ENCODE data around the gene RAB7A. TPM values are rescaled to one million over a fixed set of nuclear protein-coding genes. Genes with fewer than 3 reads are reported as not detected.
"Not testable (repeated sequence)": the region's sequence is repeated elsewhere in the genome, so short reads cannot be mapped to it uniquely, and the experiment has no call there.

Gene RAB7A
- total RNA-seq, 2 donors from 2014 or later = 283 to 314 TPM

- H3K27ac Mint-ChIP-seq = no peak overlapping the region
Measured at GRCh38 chr3:128768471-128768870, 42.5 kb downstream of the RAB7A start.

DNA sequence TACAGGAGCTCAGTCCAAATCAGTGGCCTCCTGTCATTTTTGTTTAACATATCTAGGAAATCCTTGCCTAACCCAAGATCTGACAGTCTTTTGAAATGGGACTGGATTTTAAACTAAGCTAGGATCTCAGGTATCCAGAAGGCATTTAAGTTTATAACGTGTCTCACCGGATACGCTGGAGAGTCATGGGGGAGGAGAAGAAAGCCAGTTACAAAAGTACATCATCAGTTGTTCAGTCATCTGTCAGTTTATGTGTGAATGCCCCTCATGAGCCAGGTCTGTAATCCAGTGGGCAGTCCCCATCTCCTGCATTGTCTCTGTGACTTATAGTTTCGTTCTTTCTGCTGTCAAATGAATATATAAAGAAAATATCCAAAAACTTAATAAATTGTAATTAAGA is 44.4 kb downstream of the RAB7A start:
- ATAC-seq (no peak), DNase-seq (ENCODE audit: low spot score in 2 of 2) (no peak)
- Mint-ChIP-seq H3K36me3 (peaks cover 10 to 31% of the 10 kb centered on the region in 2 donors), H3K27ac (peak overlapping the region in 1 of 2 donors; percentile 6), H3K9me3 (peaks cover 0 to under 1% of the 10 kb centered on the region in 2 donors)

More at GRCh38 chr3:128768471-128768870, 42.5 kb downstream of the RAB7A start:
- H3K9me3 Mint-ChIP-seq = peaks cover 0 to 4% of the 10 kb centered on the region in 2 donors
- peaks cover 18 to 46% of the 10 kb centered on the region in 2 donors for H3K36me3 Mint-ChIP-seq
- no peak for ATAC-seq
- DNase-seq (ENCODE audit: low spot score in 2 of 2) = no peak

DNA sequence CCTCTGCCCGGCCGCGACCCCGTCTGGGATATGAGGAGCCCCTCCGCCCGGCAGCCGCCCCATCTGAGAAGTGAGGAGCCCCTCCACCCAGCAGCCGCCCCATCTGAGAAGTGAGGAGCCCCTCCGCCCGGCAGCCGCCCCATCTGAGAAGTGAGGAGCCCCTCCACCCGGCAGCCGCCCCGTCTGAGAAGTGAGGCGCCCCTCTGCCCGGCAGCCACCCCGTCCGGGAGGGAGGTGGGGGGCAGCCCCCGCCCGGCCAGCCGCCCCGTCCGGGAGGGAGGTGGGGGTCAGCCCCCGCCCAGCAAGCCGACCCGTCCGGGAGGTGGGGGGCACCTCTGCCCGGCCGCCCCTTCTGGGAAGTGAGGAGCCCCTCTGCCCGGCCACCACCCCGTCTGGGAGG is 47.2 kb downstream of the RAB7A start:
- not testable (repeated sequence) for ATAC-seq; H3K27ac Mint-ChIP-seq; DNase-seq (ENCODE audit: low spot score in 2 of 2); H3K9me3 Mint-ChIP-seq
- H3K36me3 Mint-ChIP-seq = peaks cover 5 to 33% of the 10 kb centered on the region in 2 donors

DNA sequence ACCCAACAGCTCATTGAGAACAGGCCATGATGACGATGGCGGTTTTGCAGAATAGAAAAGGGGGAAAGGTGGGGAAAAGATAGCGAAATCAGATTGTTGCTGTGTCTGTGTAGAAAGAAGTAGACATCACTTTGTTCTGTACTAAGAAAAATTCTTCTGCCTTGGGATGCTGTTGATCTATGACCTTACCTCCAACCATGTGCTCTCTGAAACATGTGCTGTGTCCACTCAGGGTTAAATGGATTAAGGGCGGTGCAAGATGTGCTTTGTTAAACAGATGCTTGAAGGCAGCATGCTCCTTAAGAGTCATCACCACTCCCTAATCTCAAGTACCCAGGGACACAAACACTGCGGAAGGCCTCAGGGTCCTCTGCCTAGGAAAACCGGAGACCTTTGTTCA is 47.6 kb downstream of the RAB7A start:
- peaks cover 5 to 33% of the 10 kb centered on the region in 2 donors for H3K36me3 Mint-ChIP-seq
- not testable (repeated sequence) for ATAC-seq; DNase-seq (ENCODE audit: low spot score in 2 of 2); H3K27ac Mint-ChIP-seq; H3K9me3 Mint-ChIP-seq

GRCh38 chr3:128775241-128775640 is 49.3 kb downstream of the RAB7A start:
- Mint-ChIP-seq H3K9me3 (no peaks in the 10 kb centered on the region), H3K27ac (no peak overlapping the region), H3K36me3 (peaks cover 5 to 33% of the 10 kb centered on the region in 2 donors)
- DNase-seq (ENCODE audit: low spot score in 2 of 2) (no peak), ATAC-seq (no peak)

GRCh38 chr3:128775906-128776542 is 50.0 kb downstream of the RAB7A start:
- no peak overlapping the region for H3K27ac Mint-ChIP-seq
- H3K9me3 Mint-ChIP-seq = no peaks in the 10 kb centered on the region
- peaks cover 5 to 37% of the 10 kb centered on the region in 2 donors for H3K36me3 Mint-ChIP-seq
- ATAC-seq = no peak
- no peak for DNase-seq (ENCODE audit: low spot score in 2 of 2)

- DNase-seq (ENCODE audit: low spot score in 2 of 2) = no peak
- H3K27ac Mint-ChIP-seq = peak overlapping the region; percentile 1 to 77
Measured at GRCh38 chr3:128780101-128780837, 54.3 kb downstream of the RAB7A start.

GRCh38 chr3:128781164-128781563 is 55.2 kb downstream of the RAB7A start:
- H3K36me3 Mint-ChIP-seq = peaks cover 0 to 17% of the 10 kb centered on the region in 2 donors
- ATAC-seq (no peak), DNase-seq (ENCODE audit: low spot score in 2 of 2) (no peak)
- peak overlapping the region; percentile 24 to 77 for H3K27ac Mint-ChIP-seq
- H3K9me3 Mint-ChIP-seq = no peaks in the 10 kb centered on the region

More at GRCh38 chr3:128780101-128780837, 54.3 kb downstream of the RAB7A start:
- Mint-ChIP-seq H3K36me3 (peaks cover 0 to 20% of the 10 kb centered on the region in 2 donors), H3K9me3 (no peaks in the 10 kb centered on the region)
- no peak for ATAC-seq

DNA sequence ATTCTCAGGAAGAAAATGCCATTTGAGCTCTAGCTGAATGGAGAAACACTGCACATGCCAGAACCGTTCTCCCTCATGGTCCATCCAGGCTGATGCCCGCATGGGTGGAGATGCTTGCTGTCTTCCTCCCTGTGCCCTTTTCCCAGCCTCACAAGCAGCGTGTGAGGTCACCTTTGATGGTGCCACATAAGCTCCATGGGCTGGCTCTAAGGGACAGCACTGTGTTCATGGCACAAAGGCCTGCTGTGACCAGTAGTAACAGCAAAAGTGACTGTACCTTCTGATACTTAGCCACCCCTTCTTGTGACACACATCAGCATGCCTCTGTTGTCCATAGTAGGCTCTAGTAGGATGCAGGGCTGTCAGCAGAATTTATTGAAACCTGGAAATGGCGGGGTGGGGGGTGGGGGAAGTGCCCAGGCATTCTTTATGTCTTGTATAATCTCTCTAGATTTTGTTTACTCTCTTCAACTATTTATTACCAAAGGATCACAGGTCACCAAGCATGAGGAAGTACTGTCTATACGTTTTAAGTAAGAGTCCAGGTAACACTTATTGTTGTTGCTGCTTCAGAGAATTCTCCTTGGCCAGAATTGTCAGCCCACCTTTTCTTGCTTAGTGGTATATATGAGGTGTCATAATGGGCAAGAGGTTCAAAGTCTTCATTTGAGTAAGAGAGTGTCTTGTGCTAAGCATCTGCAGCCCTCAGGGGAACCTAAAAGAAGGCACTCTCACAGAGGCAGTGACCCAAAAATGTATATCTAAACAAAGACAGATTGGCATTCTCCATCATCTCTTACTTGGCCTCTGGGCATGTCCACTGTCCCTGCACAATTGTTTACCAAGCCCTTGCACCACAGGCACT is 56.5 kb downstream of the RAB7A start:
- Mint-ChIP-seq H3K9me3 (no peaks in the 10 kb centered on the region), H3K36me3 (peaks cover 0 to 15% of the 10 kb centered on the region in 2 donors), H3K27ac (peak overlapping the region; percentile 51 to 70)
- ATAC-seq = peak; percentile 48 to 59
- no peak for DNase-seq (ENCODE audit: low spot score in 2 of 2)

DNA sequence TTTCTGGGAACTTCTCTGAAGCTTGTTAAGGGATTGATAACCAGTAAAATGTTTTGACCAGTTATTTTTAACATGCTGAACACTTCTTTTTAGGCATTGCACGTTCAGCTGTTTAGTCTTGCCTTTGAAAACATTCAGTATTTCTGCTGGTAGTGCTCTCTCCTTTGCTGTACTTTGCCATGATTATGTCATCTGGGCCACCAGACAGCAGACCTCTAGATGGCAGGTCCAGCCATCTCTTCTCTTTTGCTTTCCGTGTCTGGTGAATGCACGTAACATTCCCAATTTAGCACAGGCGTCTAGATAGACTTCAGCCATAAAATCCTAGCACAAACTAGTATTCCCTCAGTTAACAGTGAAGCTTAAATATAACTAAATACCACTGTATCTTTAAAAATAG is 57.8 kb downstream of the RAB7A start:
- H3K9me3 Mint-ChIP-seq = no peaks in the 10 kb centered on the region
- H3K36me3 Mint-ChIP-seq = peaks cover 0 to 15% of the 10 kb centered on the region in 2 donors
- H3K27ac Mint-ChIP-seq = peak overlapping the region; percentile 3 to 66
- ATAC-seq (no peak), DNase-seq (ENCODE audit: low spot score in 2 of 2) (no peak)

DNA sequence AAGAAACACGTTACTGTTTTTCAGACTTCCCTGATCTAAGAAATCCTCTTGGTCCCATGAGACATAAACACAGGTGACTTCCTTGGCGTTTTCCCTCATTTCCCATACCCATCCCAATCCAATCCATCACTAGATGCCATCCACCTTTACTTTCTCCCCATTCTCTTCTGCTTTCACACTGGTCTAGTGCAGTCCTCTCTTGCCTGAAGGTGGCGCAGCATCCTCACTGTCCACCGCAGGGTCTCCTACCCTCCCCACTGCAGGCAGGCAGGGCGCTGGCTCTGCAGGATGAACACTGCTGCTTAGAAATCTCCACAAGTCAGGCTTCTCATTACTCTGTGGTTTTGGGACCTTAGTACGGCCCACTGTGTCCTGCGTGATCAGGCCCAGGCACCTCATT is 58.2 kb downstream of the RAB7A start:
- peak; percentile 19 to 27 for ATAC-seq
- Mint-ChIP-seq H3K36me3 (peaks cover 0 to 15% of the 10 kb centered on the region in 2 donors), H3K27ac (peak overlapping the region; percentile 1 to 66), H3K9me3 (no peaks in the 10 kb centered on the region)
- peak in 1 of 2 donors; percentile 62 for DNase-seq (ENCODE audit: low spot score in 2 of 2)

DNA sequence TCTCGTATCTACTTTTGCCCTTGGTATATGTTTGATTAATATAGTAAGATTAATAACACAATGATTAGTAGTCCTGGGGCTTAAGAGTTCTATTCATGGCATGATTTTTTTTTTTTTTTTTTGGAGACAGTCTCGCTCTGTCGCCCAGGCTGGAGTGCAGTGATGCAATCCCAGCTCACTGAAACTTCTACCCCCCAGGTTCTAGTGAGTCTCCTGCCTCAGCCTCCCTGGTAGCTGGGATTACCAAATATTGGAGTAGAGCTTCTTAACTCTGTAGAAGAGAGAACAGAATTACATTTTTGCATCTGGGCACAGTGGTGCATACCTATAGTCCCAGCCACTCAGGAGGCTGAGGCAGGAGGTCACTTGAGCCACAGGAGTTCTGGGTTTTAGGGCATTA is 58.9 kb downstream of the RAB7A start:
- no peaks in the 10 kb centered on the region for H3K9me3 Mint-ChIP-seq
- DNase-seq (ENCODE audit: low spot score in 2 of 2) (no peak), ATAC-seq (no peak)
- peak overlapping the region; percentile 47 to 66 for H3K27ac Mint-ChIP-seq
- peaks cover 0 to 15% of the 10 kb centered on the region in 2 donors for H3K36me3 Mint-ChIP-seq

DNA sequence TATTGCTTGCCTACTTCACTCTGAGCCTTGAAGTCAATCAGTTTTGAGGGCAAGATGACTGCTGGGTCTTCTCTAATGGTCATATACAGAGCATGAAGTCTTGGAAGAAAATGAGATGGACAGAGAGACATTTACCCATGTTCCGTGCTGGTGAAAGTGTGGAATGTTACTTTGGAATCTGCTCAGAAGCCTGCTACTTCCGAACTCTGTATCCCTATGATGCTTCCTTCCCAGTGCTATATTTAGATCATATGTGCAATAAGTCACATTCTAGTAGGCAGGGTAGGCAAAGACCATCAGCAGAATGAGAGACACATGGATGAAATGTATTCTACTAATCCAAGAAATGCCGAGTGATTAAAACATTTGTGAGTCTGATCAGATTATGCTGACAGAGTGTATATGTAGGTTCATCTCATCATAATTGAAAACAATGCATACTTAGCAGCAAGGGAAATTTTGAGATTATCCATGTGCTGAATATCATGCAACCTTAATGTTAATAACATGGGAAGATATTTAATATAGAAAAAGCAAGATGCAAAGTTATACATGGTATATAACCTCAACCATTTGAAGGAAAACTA is 60.5 kb downstream of the RAB7A start:
- Mint-ChIP-seq H3K36me3 (peaks cover 0 to 11% of the 10 kb centered on the region in 2 donors), H3K9me3 (no peaks in the 10 kb centered on the region), H3K27ac (peak overlapping the region; percentile 96 to 99)
- ATAC-seq (no peak), DNase-seq (ENCODE audit: low spot score in 2 of 2) (no peak)

DNA sequence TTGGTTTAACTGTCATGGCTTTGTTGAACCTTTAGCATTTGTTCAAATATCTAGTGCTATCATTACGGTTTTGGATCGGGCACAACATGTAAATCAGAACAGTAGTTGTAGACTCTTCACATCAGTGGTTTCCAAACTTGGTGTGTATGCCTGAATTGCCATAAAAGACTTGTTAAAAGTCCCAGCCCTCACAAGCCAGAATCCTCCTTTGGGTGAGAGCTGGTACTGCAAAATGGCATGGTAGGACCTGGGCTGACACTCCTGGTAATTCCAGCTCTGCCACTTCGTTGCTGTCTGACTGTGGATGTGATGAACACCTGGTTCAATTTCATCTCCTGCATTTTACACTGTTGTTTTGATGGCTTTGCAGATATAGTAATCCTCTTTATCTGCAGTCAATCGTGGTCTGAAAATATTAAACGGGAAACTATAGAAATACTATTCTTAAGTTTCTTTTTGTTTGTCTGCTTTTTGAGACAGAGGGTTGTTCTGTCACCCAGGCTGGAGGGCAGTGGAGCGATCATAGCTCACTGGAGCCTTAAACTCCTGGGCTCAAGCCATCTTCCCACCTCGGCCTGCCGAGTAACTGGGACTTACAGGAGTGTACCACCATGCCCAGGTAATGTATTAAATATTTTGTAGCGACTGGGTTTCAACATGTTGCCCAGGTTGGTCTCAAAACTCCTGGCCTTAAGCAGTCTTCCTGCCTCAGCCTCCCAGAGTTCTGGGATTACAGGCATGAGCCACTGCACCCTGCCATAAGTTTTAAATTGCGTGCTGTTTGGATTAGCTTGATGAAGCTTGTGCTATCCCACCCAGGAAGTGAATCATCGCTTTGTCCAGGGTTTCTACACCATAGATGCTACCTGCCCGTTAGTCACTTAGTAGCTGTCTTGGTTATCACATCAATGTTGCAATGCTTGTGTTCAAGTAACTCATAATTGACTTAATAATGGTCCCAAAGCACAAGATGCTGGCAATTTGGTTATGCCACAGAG is 61.6 kb downstream of the RAB7A start:
- ATAC-seq (peak; percentile 71 to 82), DNase-seq (ENCODE audit: low spot score in 2 of 2) (peak in 1 of 2 donors; percentile 53)
- peaks cover 0 to 16% of the 10 kb centered on the region in 2 donors for H3K36me3 Mint-ChIP-seq
- H3K9me3 Mint-ChIP-seq = no peaks in the 10 kb centered on the region
- H3K27ac Mint-ChIP-seq = peak overlapping the region; percentile 96 to 99

DNA sequence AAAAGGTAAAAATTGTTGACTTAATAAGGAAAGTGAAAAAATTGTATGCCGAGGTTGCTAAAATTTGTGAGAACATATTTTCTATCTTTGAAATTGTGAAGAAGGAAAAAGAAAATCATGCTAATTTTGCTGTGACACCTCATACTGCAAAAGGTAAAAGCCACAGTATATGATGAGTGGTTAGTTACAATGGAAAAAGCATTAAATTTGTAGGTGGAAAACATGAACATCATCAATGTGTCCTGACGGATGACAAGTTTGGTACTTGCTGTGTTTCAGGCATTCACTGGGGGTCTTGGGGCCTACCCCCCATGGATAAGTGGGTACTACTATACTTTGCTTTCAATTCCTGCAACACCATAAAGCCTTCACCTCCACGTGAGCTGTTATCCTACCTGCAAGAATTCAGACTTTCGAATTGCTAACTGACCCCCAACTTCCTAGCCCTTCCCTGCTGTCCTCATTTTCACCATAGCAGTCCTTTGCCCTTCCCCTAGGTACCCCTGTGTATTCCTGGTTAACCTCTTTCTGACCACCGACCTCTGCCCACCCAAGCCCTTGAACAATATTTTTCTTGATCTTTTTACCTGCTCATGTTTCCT is 62.4 kb downstream of the RAB7A start:
- DNase-seq (ENCODE audit: low spot score in 2 of 2) (no peak), ATAC-seq (peak; percentile 64 to 78)
- Mint-ChIP-seq H3K9me3 (no peaks in the 10 kb centered on the region), H3K27ac (peak overlapping the region; percentile 96 to 99), H3K36me3 (peaks cover 0 to 16% of the 10 kb centered on the region in 2 donors)
